Stimulated activated CD4-positive, alpha-beta T cell treated with anti-CD3 and anti-CD28 coated beads, Interleukin-15, amount 100 ng/mL, for 48 hours (primary cell): ENCODE results near the gene KRABD2.
"Not testable (repeated sequence)": the region's sequence is repeated elsewhere in the genome, so short reads cannot be mapped to it uniquely, and the experiment has no call there.

Source experiments
- DNase-seq, 2 donors: peaks; one replicate each; pipeline ENCODE4 v3.0.0-alpha.2; 2020; ENCODE audit warnings: low read depth in 2 of 2

Gene KRABD2

DNA sequence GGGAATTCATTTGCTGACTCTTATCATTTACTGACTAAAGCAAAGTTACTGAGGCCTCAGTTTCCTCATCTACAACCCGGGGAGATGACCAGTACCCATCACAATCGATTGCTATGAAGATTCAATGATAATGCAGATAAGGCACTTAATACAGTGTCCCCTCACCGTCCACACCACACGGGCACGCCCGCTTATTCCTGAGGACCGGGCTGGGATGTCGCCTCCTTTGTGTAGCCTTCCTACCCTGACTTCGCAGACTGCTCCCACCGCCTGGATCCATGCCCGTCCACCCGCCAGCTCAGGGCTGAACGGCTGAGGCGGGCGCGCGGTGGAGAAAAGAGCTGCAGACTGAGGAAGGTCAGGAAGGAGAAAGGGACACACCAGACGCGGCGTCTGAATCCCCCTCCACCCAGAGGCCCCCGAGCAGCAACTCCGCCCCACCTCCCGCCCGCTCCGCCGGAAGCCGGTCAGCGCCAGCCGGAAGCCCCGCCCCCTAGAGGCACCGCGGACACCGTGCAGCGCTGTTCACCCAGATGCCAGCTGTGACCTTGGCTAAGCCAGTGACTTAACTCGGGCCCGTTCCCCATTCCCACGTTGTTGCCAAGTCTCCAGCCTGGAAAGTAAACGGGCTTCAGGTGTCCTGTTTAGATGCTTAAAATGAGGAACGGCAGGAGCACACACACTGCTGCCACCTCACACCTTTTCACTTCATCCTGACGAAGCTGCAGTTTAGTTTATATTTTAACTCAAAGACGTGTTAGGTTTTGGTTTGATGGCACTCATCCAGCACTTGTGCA lies at the start of gene KRABD2:
KRABD2 (minus strand) TSS at position 434 of the 797 bp plus-strand sequence.
- peak; percentile 78 to 88 for DNase-seq

DNA sequence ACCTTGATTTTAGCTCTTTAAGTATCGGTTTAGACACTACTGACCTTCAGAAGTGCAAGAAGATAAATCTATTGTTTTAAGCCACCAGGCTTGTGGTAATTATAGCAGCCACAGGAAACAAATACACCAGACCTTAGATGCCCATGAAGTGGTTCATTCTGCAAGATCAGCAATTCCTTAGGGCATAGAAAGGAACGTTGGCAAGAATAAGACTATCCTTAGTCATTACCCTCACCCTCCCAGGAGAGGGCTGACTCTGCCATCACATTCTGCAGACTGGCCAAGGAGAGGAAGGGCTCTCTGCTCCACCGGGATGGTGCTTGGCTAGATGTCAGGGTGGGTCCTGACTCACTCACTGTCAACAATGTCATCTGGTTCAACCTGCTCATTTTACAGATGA lies 45.1 kb upstream of the KRABD2 start:
- no peak for DNase-seq

DNA sequence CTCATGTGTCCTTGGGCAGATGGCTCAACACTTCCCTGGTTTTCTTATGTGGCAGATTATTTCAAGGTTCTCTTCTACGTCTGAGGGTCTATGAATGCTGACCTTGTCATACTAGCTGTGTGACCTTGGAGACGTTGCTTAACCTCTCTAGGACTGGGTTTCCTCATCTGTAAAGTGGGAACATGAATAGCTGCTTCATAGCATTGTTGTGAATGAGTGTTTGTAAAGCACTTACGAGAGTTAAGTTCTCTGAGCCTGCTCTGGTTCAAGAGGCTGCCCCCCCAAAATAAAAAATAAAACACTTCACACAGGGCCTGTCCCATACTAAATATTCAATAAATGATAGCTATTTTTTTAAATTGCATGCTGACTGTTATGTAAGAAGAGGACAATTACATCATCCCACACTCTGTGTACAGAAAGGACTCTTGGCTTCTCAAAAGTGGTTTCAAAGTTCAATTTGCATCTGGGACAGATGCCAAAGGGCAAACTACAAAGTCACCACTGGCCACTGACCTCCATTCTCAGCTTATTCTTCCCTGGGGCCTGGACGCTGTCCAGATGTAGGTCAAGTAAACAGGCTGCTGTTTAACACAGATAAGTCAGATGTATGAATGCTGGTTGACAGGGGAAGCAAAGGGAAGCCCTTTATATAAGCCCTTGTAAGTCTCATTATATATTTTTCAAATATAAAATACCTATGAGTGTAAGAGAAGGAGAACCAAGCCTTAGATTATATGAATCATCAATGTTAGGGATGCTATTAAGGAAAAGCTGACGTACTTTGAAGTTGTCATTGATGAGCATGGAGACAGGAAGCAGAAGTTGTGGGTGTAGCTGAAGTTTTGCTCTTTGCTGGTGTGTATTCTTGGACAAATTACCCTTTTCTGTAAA lies 43.8 kb upstream of the KRABD2 start:
- DNase-seq, result no peak

DNA sequence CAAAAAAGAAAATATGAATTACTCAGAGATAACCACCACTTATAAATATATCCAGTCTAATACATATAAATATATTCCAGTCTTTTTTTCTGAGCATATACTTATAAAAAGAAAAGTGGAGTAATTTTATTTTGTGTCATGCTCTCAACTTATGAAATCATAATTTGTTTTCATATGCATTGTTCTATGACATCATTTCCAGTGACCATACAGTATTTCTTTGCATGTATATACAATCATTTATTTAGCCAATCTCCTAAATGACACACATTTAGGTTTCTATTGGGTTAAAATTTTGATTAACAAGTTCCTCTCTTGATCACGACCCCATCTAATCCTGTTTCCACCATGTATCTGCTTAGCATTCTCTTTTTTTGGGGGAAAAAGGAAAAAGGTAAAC lies 42.8 kb upstream of the KRABD2 start:
- DNase-seq, result no peak

- no peak for DNase-seq
These were observed 42.0 kb upstream of the KRABD2 start for GRCh38 chr17:8418471-8418870.

- DNase-seq, result no peak
These were observed 41.3 kb upstream of the KRABD2 start for GRCh38 chr17:8417806-8418205.

- no peak for DNase-seq
These were observed 37.4 kb upstream of the KRABD2 start for GRCh38 chr17:8413938-8414337.

DNA sequence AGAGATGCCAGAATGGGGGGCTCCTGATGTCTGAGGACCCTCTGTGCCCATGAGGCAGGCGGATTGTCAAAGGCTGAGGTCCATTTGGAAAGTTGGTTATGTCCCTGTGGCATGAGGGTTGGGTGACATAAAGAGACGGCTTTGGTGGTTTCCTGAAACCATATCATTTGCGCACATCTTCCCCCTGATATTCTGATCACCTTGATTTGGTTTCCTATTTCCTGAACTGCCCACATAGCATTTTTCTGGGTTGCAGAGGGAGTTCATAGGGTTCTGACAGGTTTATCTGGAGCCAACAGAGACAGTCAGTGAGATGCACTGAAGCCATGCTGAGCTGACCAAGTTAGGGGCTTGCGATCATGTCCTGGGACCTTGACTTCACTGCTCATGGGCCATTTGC lies 36.8 kb upstream of the KRABD2 start:
- no peak for DNase-seq

DNA sequence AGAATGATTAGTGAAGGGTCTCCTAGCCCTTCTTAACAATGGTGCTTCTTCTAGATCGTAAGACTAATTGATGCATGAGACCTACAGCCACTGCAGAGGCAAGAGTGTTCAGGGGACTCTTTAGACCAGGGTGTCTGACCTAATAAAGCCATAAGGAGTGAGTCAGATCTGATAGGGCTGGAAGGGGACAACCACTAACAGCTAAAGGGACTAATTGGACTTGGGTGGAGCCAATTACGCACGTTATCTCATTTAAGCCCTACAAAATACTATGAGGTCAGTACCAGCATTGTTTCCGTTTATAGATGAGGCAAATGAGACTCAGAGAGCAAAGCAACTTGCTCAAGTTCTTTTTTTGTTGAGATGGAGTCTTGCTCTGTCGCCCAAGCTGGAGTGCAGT lies 35.6 kb upstream of the KRABD2 start:
- DNase-seq, result no peak

DNA sequence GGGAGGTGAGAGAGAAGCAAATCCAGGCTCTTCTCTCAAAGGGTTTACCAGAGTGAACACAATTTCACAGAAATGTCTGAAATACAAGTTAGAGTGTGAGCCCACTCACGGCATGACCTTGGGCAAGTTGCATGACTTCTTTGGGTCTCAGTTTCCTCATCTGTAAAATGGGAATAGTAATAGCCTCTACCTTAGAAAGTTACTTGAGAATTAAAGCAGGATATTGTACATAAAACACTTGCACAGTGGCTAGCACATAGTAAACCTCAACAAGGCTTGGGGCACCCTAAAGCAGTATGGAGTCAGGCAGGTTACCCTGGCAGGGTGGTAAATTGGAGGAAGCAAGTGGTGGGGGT lies 34.4 kb upstream of the KRABD2 start:
- no peak for DNase-seq

GRCh38 chr17:8409966-8410882 lies 33.7 kb upstream of the KRABD2 start:
- peak; percentile 36 to 59 for DNase-seq

DNA sequence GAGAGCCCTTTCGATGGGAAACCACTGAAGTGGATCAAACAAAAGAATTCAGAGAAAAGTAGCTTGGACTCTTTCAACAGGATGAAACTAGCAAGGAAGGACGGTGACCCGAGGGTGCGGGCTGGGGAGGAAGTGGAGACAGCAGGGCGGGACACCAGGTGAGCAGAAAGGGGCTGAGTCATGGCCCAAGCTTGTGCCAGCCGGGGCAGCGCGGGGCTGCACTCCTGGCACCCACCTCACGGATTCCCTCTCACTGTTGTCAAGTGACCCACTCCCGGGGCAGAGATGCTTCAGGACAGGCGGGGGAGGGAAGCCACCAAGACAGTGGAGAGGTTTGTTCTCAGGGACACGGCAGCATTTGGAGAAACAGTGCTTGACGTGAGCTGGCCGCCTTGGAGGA lies 31.9 kb upstream of the KRABD2 start:
- DNase-seq, result no peak

DNA sequence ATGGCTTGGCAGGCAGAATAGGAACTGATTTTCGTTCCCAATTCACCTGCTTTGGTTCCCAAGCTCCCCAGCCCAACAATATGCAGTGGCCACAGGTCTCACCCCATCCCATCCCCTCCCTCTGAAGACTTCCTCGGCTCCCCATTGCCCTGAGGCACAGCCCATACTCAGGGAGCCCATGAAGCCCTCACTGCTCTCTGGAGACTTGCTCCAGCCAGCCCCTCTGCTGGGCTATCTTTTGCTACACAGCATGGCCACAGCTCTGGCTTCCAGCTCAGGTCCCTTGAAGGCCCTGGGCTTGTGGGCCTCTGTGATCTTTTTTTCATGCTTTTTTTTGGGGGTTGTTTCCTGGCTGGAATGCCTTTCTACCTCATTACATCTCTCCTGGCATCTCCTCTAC lies 29.7 kb upstream of the KRABD2 start:
- no peak for DNase-seq

DNA sequence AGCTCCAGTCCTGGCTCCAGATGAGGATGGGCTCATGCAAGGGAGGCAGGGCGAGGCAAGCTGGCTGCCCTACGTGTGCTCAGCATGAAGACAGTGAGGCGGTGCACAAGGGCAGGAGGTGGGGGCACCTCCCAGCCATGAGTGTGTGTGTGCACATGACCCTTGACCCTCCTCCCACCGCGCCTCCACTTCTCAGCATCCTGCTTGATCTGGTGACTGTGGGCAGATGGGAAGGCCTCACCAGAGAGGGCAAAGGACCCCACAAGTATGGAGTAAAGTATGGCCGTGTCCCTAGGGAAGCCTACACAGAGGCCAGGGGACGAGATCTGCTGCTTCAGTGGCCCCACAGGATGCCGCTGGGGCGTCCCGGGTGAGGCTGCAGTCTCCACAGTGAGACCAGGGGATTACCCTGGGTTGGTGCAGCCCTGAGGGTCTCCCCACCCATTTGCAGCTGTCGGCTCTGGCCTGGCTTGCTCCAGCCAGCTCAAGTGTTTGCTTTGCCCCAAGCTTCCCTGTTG lies 29.1 kb upstream of the KRABD2 start:
- no peak for DNase-seq

DNA sequence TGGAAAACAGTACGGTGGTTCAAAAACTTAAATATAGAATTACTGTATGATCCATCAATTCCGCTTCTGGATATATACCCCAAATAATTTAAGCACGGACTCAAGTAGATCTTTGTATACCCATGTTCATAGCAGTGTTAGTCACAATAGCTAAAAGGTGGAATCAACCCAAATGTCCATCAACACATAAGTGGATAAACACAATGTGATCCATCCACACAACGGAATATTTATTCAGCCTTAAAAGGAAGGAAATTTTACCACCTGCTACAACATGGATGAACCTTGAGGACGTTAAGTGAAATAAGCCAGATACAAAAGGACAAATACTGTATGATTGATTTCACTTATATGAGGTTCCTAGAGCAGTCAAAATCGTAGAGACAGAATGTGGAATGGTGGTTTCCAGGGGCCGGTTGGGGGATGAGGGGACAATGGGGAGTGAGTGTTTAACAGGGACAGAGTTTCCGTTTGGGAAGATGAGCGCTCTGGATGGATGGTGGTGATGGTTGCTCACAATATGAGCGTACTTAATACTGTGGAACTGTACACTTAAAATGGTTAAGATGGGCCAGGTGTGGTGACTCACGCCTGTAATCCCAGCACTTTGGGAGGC lies 26.5 kb upstream of the KRABD2 start:
- DNase-seq, result no peak

GRCh38 chr17:8401107-8401506 lies 24.6 kb upstream of the KRABD2 start:
- DNase-seq, result no peak

DNA sequence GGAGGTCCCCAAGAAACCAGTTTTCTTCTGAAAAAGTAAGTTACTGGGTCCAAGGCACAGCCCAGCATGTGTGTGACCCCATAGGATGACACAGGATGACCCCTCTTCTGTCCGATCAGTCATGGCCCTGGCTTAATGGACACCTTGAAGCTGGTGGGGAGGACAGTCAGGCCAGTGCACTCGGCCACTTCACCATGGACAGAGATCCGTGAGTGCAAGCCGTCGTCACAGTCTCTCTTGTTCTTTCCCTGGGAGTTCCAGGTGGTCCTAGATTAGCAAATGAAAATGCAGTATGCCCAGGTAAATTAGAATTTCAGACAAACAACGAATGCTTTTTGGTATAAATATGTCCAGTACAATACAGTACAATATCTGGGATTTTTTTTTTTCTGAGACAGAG lies 22.5 kb upstream of the KRABD2 start:
- no peak for DNase-seq

DNA sequence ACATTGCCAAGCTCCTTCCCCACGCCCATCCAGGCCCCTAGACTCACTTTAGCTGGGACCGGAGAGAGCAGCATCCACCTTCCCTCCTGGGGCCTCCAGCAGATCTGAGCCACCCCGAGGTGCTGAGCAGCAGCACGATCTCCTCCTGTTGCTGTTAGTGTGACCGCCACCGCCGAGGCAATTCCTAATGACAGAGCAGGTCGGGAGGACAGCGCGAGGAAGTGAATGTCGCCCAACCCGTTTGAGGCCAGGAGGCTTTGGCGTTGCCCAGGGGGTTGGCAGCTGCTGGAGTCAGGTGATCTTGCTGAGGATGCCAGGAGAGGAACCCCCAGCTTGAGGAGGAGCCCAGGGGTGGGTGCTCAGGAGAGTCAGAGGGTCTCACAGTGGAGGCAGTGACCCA lies 21.1 kb upstream of the KRABD2 start, which contains the start of gene RNF222:
RNF222 (minus strand) TSS at position 192 of the 400 bp plus-strand sequence. CDS start 4,366 bp downstream, outside the sequence.
- no peak for DNase-seq

DNA sequence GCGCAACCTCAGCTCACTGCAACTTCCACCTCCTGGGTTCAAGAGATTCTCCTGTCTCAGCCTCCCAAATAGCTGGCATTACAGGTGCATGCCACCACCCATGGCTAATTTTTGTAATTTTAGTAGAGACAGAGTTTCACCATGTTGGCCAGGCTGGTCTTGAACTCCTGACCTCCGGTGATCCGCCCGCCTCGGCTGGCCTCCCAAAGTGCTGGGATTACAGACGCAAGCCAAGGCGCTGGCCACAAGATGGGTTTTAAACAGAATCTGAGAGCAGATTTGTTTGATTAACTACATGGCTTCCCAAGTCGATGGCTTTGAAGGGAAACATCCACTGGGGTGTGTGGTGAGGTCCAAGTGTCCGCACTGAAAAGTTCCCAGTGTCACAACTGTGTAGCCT lies 18.0 kb upstream of the KRABD2 start:
- DNase-seq, result not testable (repeated sequence)

DNA sequence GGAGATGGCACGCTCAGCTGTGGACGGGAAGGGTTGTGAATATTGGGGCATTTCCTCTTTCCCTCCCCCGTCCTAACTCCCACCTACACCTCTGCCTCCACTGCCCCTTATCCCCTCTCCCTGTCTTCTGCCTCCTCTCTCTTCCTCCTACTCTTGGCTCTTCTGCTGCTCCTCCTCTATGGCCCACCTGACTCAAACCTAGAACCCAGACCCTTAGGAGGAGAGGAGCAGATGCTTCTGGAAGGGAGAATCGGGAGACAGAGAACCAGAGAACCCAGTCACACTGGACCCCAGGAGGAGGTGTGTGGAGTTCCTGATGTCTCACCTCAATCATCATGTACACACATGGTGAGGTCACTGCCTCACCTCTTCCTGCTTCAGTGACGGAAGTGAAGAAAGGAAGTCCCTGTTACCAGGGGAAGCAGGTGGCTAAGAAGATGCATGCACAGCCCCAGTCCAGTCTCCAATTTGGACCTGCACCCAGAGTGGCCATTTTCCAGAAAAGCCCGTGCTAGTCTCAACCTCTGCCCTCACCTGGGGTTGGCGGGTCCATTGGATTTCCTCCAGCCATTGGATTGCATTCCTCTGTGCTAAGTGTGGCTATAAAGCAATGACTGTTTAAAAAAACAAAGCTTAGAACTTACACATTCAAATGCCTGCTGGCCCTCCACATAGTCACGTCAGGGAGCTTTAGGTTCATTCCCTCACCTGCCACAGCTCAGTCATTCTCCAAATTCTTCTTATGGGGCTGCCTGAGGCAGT lies 17.1 kb upstream of the KRABD2 start:
- DNase-seq, result no peak
